ENCODE data around the gene SPI1. TPM values are rescaled to one million over a fixed set of nuclear protein-coding genes. Genes with fewer than 3 reads are reported as not detected.

SPI1 gene
- total RNA-seq, 1 donor from 2014 or later, result not detected

GRCh38 chr11:47409440-47410369 lies 31.4 kb upstream of the SPI1 start:
- Histone ChIP-seq H3K4me1 (no peaks in the 10 kb centered on the region), H3K36me3 (no peaks in the 10 kb centered on the region), H3K4me3 (peak overlapping the region; percentile 90), H3K79me2 (ENCODE audit: low read depth) (no peaks in the 10 kb centered on the region), H3K4me2 (peak overlapping the region; percentile 97), H3K9ac (no peak overlapping the region), H3F3A (ENCODE audit: low read depth) (peaks cover 16% of the 10 kb centered on the region), H3K9me3 (ENCODE audit: low read depth) (no peaks in the 10 kb centered on the region), H2AFZ (replicated peaks) (no peak overlapping the region), H4K20me1 (ENCODE audit: low read depth) (peaks cover 2% of the 10 kb centered on the region), H3K27ac (no peak overlapping the region), H3K27me3 (no peaks in the 10 kb centered on the region)
- peaks cover 25% of the 10 kb centered on the region for H3K4me1 Mint-ChIP-seq
- H3K36me3 Mint-ChIP-seq, result peaks cover 7% of the 10 kb centered on the region
- H3K9me3 Mint-ChIP-seq, result no peaks in the 10 kb centered on the region
- H3K27me3 Mint-ChIP-seq (ENCODE audit: insufficient read depth, low read depth), result peaks cover 2% of the 10 kb centered on the region
- no peak overlapping the region for H3K27ac Mint-ChIP-seq
- TF ChIP-seq EZH2 (IDR thresholded peaks at IDR 0.05) (no peak), EZH2phosphoT487 (IDR thresholded peaks at IDR 0.05) (no peak), CTCF (IDR thresholded peaks at IDR 0.05) (no peak)
- DNase-seq (ENCODE audit: low spot score), result peak; percentile 1
- H3K4me3 Mint-ChIP-seq, result peak overlapping the region; percentile 93

GRCh38 chr11:47408598-47409439 lies 30.5 kb upstream of the SPI1 start:
- no peaks in the 10 kb centered on the region for H3K79me2 ChIP-seq (ENCODE audit: low read depth)
- H3K9ac ChIP-seq, result peak overlapping the region; percentile 80
- H3K4me1 Mint-ChIP-seq, result peaks cover 22% of the 10 kb centered on the region
- peak overlapping the region; percentile 89 for H2AFZ ChIP-seq (replicated peaks)
- H3K4me1 ChIP-seq, result no peaks in the 10 kb centered on the region
- peak; percentile 37 for DNase-seq (ENCODE audit: low spot score)
- H3K27ac Mint-ChIP-seq, result no peak overlapping the region
- no peaks in the 10 kb centered on the region for H3K9me3 ChIP-seq (ENCODE audit: low read depth)
- H4K20me1 ChIP-seq (ENCODE audit: low read depth), result peaks cover 2% of the 10 kb centered on the region
- H3K27me3 ChIP-seq, result no peaks in the 10 kb centered on the region
- H3K27ac ChIP-seq, result no peak overlapping the region
- TF ChIP-seq CTCF (IDR thresholded peaks at IDR 0.05), result no peak
- TF ChIP-seq EZH2 (IDR thresholded peaks at IDR 0.05), result no peak
- no peak for TF ChIP-seq EZH2phosphoT487 (IDR thresholded peaks at IDR 0.05)
- peak overlapping the region; percentile 97 for H3K4me2 ChIP-seq
- peaks cover 7% of the 10 kb centered on the region for H3K27me3 Mint-ChIP-seq (ENCODE audit: insufficient read depth, low read depth)
- H3K36me3 Mint-ChIP-seq, result peaks cover 2% of the 10 kb centered on the region
- no peaks in the 10 kb centered on the region for H3K36me3 ChIP-seq
- peaks cover 17% of the 10 kb centered on the region for H3F3A ChIP-seq (ENCODE audit: low read depth)
- H3K9me3 Mint-ChIP-seq, result no peaks in the 10 kb centered on the region
- H3K4me3 ChIP-seq, result peak overlapping the region; percentile 90
- H3K4me3 Mint-ChIP-seq, result peak overlapping the region; percentile 93

GRCh38 chr11:47407746-47408590 lies 29.6 kb upstream of the SPI1 start, which contains the start of gene SLC39A13:
Gene SLC39A13 (plus strand): TSS chr11:47408590. CDS start chr11:47410095, 1,505 bp downstream.
- H3K4me3 Mint-ChIP-seq, result peak within 1 kb of the TSS; percentile 93
- no peak for TF ChIP-seq EZH2phosphoT487 (IDR thresholded peaks at IDR 0.05)
- no peak for TF ChIP-seq EZH2 (IDR thresholded peaks at IDR 0.05)
- peak; percentile 79 for TF ChIP-seq CTCF (IDR thresholded peaks at IDR 0.05)
- Histone ChIP-seq H2AFZ (replicated peaks) (peak within 1 kb of the TSS; percentile 89), H3K79me2 (ENCODE audit: low read depth) (no peaks in the 10 kb centered on the region), H3F3A (ENCODE audit: low read depth) (peaks cover 25% of the 10 kb centered on the region), H3K36me3 (no peaks in the 10 kb centered on the region), H3K9me3 (ENCODE audit: low read depth) (no peaks in the 10 kb centered on the region), H3K4me1 (no peaks in the 10 kb centered on the region), H4K20me1 (ENCODE audit: low read depth) (peaks cover 2% of the 10 kb centered on the region), H3K27ac (peak within 1 kb of the TSS; percentile 70), H3K4me2 (peak within 1 kb of the TSS; percentile 97), H3K4me3 (peak within 1 kb of the TSS; percentile 90), H3K27me3 (no peaks in the 10 kb centered on the region), H3K9ac (peak within 1 kb of the TSS; percentile 80)
- peaks cover 28% of the 10 kb centered on the region for H3K4me1 Mint-ChIP-seq
- no peaks in the 10 kb centered on the region for H3K36me3 Mint-ChIP-seq
- H3K27ac Mint-ChIP-seq, result peak within 1 kb of the TSS; percentile 87
- peak; percentile 97 for DNase-seq (ENCODE audit: low spot score)
- no peaks in the 10 kb centered on the region for H3K9me3 Mint-ChIP-seq
- peaks cover 10% of the 10 kb centered on the region for H3K27me3 Mint-ChIP-seq (ENCODE audit: insufficient read depth, low read depth)

Measured in neural progenitor cell (in vitro differentiated cells).